ENCODE measurements around the gene TSPAN5. TPM values are rescaled to one million over a fixed set of nuclear protein-coding genes. Genes with fewer than 3 reads are reported as not detected.

The TSPAN5 gene
- polyA plus RNA-seq, 1 donor from 2014 or later = 18.8 TPM

GRCh38 chr4:98613453-98614075 lies 44.8 kb downstream of the TSPAN5 start:
- Histone ChIP-seq H3K9ac (ENCODE audit: low read length) (no peak overlapping the region), H4K20me1 (ENCODE audit: insufficient read depth) (no peaks in the 10 kb centered on the region), H3K9me2 (ENCODE audit: insufficient read depth, low read length) (no peaks in the 10 kb centered on the region), H3K4me3 (ENCODE audit: low read length) (no peak overlapping the region), H3K9me3 (ENCODE audit: low read length) (no peaks in the 10 kb centered on the region), H3F3A (ENCODE audit: insufficient read depth, low read length, poor library complexity, severe bottlenecking) (no peaks in the 10 kb centered on the region), H3K27me3 (ENCODE audit: insufficient read depth, low read depth, low read length) (no peaks in the 10 kb centered on the region), H3K27ac (ENCODE audit: low read length) (no peak overlapping the region), H2AFZ (ENCODE audit: low read depth, low read length) (no peak overlapping the region), H3K36me3 (ENCODE audit: insufficient read depth, low read length) (no peaks in the 10 kb centered on the region), H3K79me2 (replicated peaks; ENCODE audit: insufficient read depth, low read length) (peaks cover 35% of the 10 kb centered on the region), H3K4me2 (ENCODE audit: low read length) (no peak overlapping the region)
- TF ChIP-seq TAF1 (IDR thresholded peaks at IDR 0.05; ENCODE audit: low read depth) = no peak

GRCh38 chr4:98612318-98613250 lies 45.8 kb downstream of the TSPAN5 start:
- Histone ChIP-seq H3K9me3 (ENCODE audit: low read length) (no peaks in the 10 kb centered on the region), H3K27ac (ENCODE audit: low read length) (peak overlapping the region; percentile 47), H3K9me2 (ENCODE audit: insufficient read depth, low read length) (no peaks in the 10 kb centered on the region), H3K9ac (ENCODE audit: low read length) (peak overlapping the region; percentile 25), H3K4me2 (ENCODE audit: low read length) (no peak overlapping the region), H2AFZ (ENCODE audit: low read depth, low read length) (no peak overlapping the region), H3F3A (ENCODE audit: insufficient read depth, low read length, poor library complexity, severe bottlenecking) (no peaks in the 10 kb centered on the region), H3K36me3 (ENCODE audit: insufficient read depth, low read length) (no peaks in the 10 kb centered on the region), H4K20me1 (ENCODE audit: insufficient read depth) (no peaks in the 10 kb centered on the region), H3K79me2 (replicated peaks; ENCODE audit: insufficient read depth, low read length) (peaks cover 35% of the 10 kb centered on the region), H3K4me3 (ENCODE audit: low read length) (peak overlapping the region; percentile 36), H3K27me3 (ENCODE audit: insufficient read depth, low read depth, low read length) (no peaks in the 10 kb centered on the region)
- no peak for TF ChIP-seq EP300 (conservative IDR thresholded peaks at IDR 0.05; ENCODE audit: poor library complexity, severe bottlenecking)
- no peak for TF ChIP-seq RAD21 (conservative IDR thresholded peaks at IDR 0.05)
- TF ChIP-seq TAF1 (IDR thresholded peaks at IDR 0.05; ENCODE audit: low read depth) = no peak
- TF ChIP-seq MXI1 (conservative IDR thresholded peaks at IDR 0.05; ENCODE audit: poor library complexity, severe bottlenecking) = no peak
- no peak for TF ChIP-seq POLR2AphosphoS5 (IDR thresholded peaks at IDR 0.05)
- TF ChIP-seq CTCF (IDR thresholded peaks at IDR 0.05; ENCODE audit: poor library complexity, severe bottlenecking) = no peak
- TF ChIP-seq REST (IDR thresholded peaks at IDR 0.05; ENCODE audit: borderline replicate concordance) = no peak
- no peak for TF ChIP-seq SMC3 (conservative IDR thresholded peaks at IDR 0.05; ENCODE audit: poor library complexity)

Measured in neural cell (in vitro differentiated cells).